HG03575 (cell line): ENCODE measurements around the gene SLC2A13.

ENCODE experiments used
- ATAC-seq: cut with Tn5 transposase; IDR thresholded peaks from one replicate; pipeline ENCODE4 v1.9.1; 2021; ENCODE audit not compliant: unreplicated experiment, insufficient number of reproducible peaks, low FRiP score; ENCODE audit errors: extremely low read depth

The SLC2A13 gene

GRCh38 chr12:40013292-40013691, 92.6 kb downstream of the SLC2A13 start:
- no peak for ATAC-seq

GRCh38 chr12:40012711-40013110, 93.2 kb downstream of the SLC2A13 start:
- no peak for ATAC-seq

DNA sequence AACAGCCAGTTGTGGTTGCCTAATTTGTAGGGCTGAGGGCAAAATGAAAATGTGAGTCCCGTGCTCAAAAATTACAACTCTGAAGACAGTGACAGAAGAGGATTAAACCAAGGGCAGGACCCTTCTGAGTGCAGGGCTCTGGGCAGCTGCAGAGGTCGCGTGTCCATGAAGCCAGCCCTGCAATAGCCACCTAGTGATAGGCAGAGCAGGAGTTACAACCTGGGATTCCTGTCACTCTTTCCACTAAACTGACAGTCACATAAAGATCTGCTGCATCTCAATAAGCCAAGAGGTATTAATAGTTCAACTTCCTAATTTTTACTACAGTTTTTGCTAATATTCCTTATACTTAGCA, 94.1 kb downstream of the SLC2A13 start:
- ATAC-seq = no peak

DNA sequence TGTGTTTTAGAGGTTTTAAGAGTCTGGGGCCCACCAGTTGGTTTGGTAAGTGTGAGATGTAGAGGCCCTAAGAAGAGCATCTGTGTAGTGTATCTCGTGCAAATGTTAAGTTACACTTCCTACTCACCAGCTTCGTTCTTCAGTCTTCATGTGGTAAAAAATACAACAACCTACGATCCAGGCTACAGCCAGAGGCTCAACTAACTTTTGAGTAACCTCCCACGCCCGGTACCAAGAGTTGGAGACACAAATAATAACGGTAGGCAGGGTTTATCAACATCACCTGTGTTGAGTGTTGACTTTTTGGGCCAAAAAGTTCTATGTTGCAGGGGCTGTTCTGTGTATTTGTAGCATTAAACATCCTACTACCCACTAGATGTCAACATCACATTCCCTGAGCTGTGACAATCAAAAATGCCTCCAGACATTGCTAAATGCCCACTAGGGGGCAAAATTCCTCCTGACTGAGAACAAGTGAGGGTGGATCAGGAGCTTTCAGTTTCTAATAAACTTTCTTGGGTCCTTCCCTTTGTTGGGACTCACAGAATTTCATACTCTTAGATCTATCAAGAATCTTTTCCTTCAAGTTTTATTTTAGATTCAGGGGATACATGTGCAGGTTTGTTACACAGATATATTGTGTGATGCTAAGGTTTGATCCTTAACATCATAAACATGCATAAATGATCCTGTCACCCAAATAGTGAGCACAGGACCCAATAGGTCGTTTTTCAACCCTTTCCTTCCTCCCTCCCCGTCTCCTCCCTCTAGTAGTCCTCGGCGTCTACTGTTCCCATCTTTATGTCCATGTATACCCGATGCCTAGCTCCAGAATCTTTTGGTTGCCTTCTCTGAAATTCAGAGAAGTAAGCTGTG, 94.7 kb downstream of the SLC2A13 start:
- ATAC-seq = peak; percentile 83

- ATAC-seq = no peak
These were observed 103.4 kb downstream of the SLC2A13 start for GRCh38 chr12:40002178-40003169.

DNA sequence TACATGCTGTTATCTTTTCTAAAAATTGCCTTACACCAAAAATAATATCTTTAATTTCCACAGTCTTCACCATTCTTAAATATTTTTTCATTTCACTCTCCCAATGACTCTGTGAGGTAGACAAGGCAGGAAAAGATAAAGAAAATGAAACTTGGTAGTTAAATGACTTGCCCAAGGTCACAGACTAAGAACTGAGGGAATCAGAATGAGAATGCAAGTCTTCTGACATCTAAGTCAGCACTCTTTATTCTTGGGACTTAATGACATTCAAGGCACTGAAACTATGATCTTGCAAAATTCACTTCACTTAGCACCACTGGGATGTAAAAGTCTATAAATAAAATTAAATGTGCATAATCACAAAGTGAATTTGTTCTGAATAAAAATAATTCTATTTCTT, 104.5 kb downstream of the SLC2A13 start:
- ATAC-seq = no peak

DNA sequence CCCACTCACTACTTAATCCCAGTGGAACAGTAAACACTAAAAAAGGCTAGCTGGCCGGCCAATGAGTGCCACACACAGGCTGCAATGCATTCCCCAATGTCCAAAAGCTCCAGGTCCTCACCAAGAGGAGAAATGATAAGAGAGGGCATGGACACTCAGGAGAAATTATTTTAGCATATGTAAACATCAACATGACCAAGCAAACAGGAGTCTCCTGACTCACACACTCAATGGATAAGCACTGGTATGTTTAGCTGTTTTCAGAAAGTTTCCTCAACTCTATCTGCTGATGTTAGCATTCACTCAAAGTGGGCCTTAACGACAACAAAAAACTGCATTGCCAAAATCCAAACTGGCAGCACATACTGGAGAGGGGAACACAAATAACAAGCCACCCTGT, 105.0 kb downstream of the SLC2A13 start:
- ATAC-seq = no peak

DNA sequence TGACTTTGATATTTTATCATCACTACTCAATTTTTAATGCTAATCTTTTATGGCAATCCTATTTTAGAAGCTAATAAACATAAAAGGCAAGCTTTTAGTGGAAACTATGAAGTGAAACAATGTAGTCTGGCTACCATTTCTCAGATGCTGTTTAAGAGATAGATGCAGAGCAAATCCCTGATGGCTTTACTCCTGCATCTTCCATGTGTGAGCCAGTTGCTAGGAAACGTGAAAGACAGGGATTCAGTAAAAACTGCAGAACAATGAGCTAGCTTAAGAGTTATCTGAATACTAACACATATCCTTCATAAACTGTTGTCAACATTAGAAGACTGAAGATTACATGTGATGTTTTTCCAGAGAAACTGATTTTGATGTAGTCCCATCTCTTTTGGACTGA, 112.6 kb downstream of the SLC2A13 start:
- no peak for ATAC-seq

- ATAC-seq = peak; percentile 63
These were observed 115.5 kb downstream of the SLC2A13 start for GRCh38 chr12:39990122-39991101.

DNA sequence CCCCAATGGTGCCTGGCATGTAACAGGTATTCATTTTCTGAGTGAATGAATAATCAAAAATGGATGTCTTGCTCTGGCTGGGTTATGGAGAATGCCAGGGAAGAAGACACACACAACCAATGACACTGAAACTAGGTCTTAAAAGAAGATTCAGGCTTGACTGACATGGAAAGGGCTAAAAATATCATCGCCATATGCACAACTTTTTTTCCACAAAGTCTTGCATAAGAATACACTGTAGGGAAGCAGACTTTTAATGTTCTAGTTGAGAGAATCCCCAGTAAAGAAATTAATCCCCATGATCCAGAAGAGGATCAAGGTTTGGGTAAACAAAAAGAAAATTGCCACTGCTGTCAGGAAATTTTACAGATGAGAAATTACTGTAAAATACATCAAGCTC, 116.4 kb downstream of the SLC2A13 start:
- no peak for ATAC-seq

DNA sequence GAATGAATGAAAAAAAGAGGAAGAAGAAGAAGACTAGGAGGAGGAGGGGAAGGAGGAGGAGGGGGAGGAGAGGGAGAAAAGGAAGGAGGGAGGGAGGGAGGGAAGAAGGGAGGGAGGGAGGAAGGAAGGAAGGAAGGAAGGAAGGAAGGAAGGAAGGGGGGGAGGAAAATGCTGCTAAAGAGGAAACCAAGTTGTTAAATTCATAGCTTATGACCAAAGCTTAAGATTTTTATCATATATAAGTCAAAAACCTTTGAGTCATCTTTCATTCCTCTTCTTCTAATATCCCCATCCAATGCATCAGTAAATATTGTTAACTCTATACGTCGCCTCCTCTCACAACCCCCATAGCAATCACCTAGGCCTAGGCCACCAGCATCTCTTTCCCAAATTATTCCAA, 117.3 kb downstream of the SLC2A13 start:
- ATAC-seq = no peak

- ATAC-seq = no peak
These were observed 119.2 kb downstream of the SLC2A13 start for GRCh38 chr12:39986674-39987073.

DNA sequence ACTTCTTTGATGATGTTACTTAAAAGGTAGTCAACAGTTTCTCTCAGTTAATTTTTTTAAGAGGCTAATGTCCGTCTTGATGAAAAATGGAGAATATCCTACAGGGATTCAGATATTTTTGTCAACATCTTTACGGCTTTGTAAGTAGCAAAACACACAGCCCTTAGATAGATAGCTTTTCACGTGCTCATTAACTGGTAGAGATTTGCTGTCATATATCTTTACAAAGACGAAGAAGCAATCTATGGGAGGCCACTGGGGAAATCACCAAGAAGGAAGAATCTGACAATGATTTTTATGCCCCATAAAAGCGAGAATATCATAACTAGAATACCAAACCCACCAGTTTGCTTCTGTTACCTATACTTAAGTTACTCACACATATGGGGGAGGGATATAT, 121.2 kb downstream of the SLC2A13 start:
- no peak for ATAC-seq

GRCh38 chr12:39975374-39975918, 130.4 kb downstream of the SLC2A13 start:
- no peak for ATAC-seq

GRCh38 chr12:39972119-39972518, 133.8 kb downstream of the SLC2A13 start:
- no peak for ATAC-seq

- ATAC-seq = no peak
These were observed 134.5 kb downstream of the SLC2A13 start for GRCh38 chr12:39971348-39971747.

- ATAC-seq = no peak
These were observed 139.2 kb downstream of the SLC2A13 start for GRCh38 chr12:39966721-39967120.

DNA sequence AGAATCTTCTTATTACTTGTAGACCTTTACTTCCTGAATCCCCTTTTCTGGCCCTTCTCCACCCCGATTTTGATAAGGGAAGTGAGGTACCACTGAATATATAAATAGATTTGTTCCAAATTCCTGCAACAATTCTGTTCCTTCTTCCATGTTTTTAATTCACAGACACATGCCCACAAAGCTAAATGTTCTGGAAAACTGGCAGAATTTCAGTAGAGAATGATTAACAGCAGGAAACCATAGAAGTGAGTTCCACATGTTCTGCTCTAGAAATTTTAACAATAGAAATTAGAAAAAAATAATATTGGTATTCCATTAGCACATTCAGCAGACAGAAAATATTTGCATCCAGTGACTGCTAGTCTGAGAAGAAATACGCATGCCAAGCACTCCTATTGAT, 139.6 kb downstream of the SLC2A13 start:
- no peak for ATAC-seq

DNA sequence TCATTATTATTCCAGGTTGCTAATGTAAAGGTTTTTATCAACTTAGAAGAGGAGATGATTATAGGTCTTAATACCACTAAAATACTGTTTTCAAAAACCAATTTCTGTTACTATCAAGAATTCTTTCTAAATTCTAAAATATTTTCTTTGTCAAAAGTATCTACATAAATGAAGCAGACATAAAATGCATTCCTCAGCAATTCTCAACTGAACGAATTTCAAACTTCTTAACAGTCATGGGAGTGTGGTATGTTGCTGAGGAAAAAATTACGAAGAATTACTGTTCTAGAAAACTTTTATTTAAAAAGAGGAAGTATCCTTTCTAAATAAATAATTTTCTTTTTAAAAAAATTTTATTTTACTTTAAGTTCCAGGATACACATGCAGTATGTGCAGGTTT, 146.4 kb downstream of the SLC2A13 start:
- no peak for ATAC-seq
